Adrenal gland (tissue), 5 donors: ENCODE measurements around the gene SNPH.

Source experiments
- CTCF ChIP-seq, 6 experiments: fragments of 450-650 bp in 4 of 6; fragments of 200-600 bp in 2 of 6; sonication (generic) in 1 of 6; IDR thresholded peaks; 1 replicate in 5 of 6; 2 replicates in 1 of 6; pipeline versions ENCODE4 v1.5.1 to v1.8.0; 2016 to 2021; ENCODE audit warnings: antibody characterized with exemption in 6 of 6, mild to moderate bottlenecking in 2 of 6, moderate library complexity in 1 of 6
- POLR2A ChIP-seq, 2 donors: fragments of 450-650 bp; IDR thresholded peaks; one replicate each; pipeline ENCODE4 v1.6.1; 2017; ENCODE audit warnings: antibody characterized with exemption in 2 of 2, mild to moderate bottlenecking in 2 of 2, moderate library complexity in 1 of 2
- donor health status: DM: no; HTN: no; CAD: no.

DNA sequence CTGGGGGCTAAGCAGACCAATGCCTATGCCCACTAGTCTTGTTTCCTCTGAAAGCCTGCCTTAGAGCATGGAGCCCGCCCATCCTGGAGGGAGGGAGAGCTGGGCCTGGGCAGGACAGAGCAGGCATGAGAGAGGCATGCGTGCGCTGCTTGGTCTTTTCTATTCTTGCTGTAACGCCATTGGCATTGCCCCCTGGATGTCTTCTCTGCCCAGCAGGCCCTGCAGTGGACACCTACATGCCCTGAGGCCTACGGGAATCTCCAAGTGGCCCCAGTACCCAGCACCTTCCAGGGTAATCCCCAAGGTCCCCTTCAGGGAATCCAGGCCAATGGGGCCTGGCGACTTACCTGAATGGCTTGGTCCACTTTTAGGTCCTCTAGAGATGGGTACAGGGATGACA, 53.9 kb downstream of the SNPH start:
- TF ChIP-seq CTCF (IDR thresholded peaks at IDR 0.05), result no peak
- TF ChIP-seq POLR2A (IDR thresholded peaks at IDR 0.05), result no peak
